Spleen (tissue), 7 donors: ENCODE results near the gene GPR50.

ENCODE experiments used
- CTCF ChIP-seq, 11 experiments: fragments of 200-600 bp in 7 of 11; fragments of 450-650 bp in 4 of 11; sonication (generic) in 4 of 11; IDR thresholded peaks in 8 of 11; conservative IDR thresholded peaks in 3 of 11; 1 replicate in 7 of 11; 2 replicates in 4 of 11; pipeline versions ENCODE4 v1.4.0 to v1.8.0; 2016 to 2021; ENCODE audit warnings: antibody characterized with exemption in 11 of 11, inconsistent platforms in 4 of 11, mild to moderate bottlenecking in 1 of 11
- POLR2A ChIP-seq, 3 donors: fragments of 450-650 bp; IDR thresholded peaks; one replicate each; pipeline ENCODE4 v1.5.1; 2017; ENCODE audit warnings: antibody characterized with exemption in 3 of 3, mild to moderate bottlenecking in 1 of 3
- POLR2AphosphoS5 ChIP-seq, 3 donors: sonication (generic); formaldehyde crosslinking; IDR thresholded peaks; one replicate each; pipeline ENCODE4 v1.5.1; 2017; ENCODE audit warnings: antibody characterized with exemption in 3 of 3
- donor health status: DM: no; HTN: no; CAD: no; lungs with moderate emphysema.
- donor health status: DM: no; HTN: no; CAD: no.
- donor health status: DM: no; HTN: no; CAD: no.

- TF ChIP-seq POLR2A (IDR thresholded peaks at IDR 0.05) (no peak), CTCF (IDR thresholded peaks at IDR 0.05 in 8 of 11, conservative IDR thresholded peaks at IDR 0.05 in 3 of 11) (no peak), POLR2AphosphoS5 (IDR thresholded peaks at IDR 0.05) (no peak)
Observed at GRCh38 chrX:151175283-151176062, 911 bp upstream of the GPR50 start.
